HepG2 (cell line): ENCODE data around the gene OR6S1. TPM values are rescaled to one million over a fixed set of nuclear protein-coding genes. Genes with fewer than 3 reads are reported as not detected.
A peak's percentile ranks its signal among the peaks of the same experiment; 100 is the strongest.

Experiments used
- ATF1 ChIP-seq: IDR thresholded peaks from 2 replicates; pipeline ENCODE4 v1.6.1; 2016; ENCODE audit warnings: mild to moderate bottlenecking, control low read depth
- ERF ChIP-seq: IDR thresholded peaks from 2 replicates; pipeline ENCODE4 v1.6.1; 2018; ENCODE audit warnings: missing biosample characterization, missing genetic modification reagents
- SIX1 ChIP-seq: sonication (generic); formaldehyde crosslinking; IDR thresholded peaks from 2 replicates; pipeline ENCODE4 v1.4.0; 2020; ENCODE audit warnings: missing genetic modification reagents, borderline replicate concordance
- TBX3 ChIP-seq: fragments of 450-650 bp; IDR thresholded peaks from 2 replicates; pipeline ENCODE4 v1.6.1; 2017; ENCODE audit warnings: antibody characterized with exemption, mild to moderate bottlenecking, inconsistent platforms, borderline replicate concordance
- TCF7 ChIP-seq: sonication (generic); IDR thresholded peaks from 2 replicates; pipeline ENCODE4 v1.6.1; 2016; ENCODE audit warnings: antibody characterized with exemption, low read depth
- ZFP37 ChIP-seq: sonication (generic); formaldehyde crosslinking; IDR thresholded peaks from 2 replicates; pipeline ENCODE4 v1.4.0; 2020; ENCODE audit warnings: missing genetic modification reagents, borderline replicate concordance
- ZNF225 ChIP-seq: sonication (generic); formaldehyde crosslinking; IDR thresholded peaks from 2 replicates; pipeline ENCODE4 v1.4.0; 2020; ENCODE audit warnings: mild to moderate bottlenecking, missing genetic modification reagents
- ZNF337 ChIP-seq: sonication (generic); formaldehyde crosslinking; IDR thresholded peaks from 2 replicates; pipeline ENCODE4 v1.5.1; 2020; ENCODE audit warnings: missing genetic modification reagents, low read depth, mild to moderate bottlenecking, borderline replicate concordance
- ZNF343 ChIP-seq: sonication (generic); formaldehyde crosslinking; IDR thresholded peaks from 2 replicates; pipeline ENCODE4 v1.4.0; 2020; ENCODE audit warnings: mild to moderate bottlenecking, missing genetic modification reagents
- ZNF737 ChIP-seq: sonication (generic); formaldehyde crosslinking; IDR thresholded peaks from 2 replicates; pipeline ENCODE4 v1.5.0; 2020; ENCODE audit warnings: missing genetic modification reagents, mild to moderate bottlenecking, borderline replicate concordance
- ZNF883 ChIP-seq: sonication (generic); formaldehyde crosslinking; IDR thresholded peaks from 2 replicates; pipeline ENCODE4 v1.5.1; 2020; ENCODE audit warnings: mild to moderate bottlenecking, missing genetic modification reagents; ENCODE audit errors: not compliant biosample characterization
- polyA plus RNA-seq, 8 experiments: library from polyadenylated mRNA; depleted of rRNA in 3 of 8; stranded (reverse) in 7 of 8; unstranded in 1 of 8; fragments of >200 nt; fragmentation: Illumina TruSeq in 4 of 8; extraction: Trizol in 4 of 8; gene quantifications; 2 replicates each; pipeline versions ENCODE4 v1.2.1 to v1.2.3, GENCODE V29; 2011 to 2016; ENCODE audit warnings: low read depth in 4 of 8, missing spikeins in 1 of 8, mixed read lengths in 1 of 8; ENCODE audit not compliant: insufficient read depth in 1 of 8
- total RNA-seq, 5 experiments: library from RNA; depleted of rRNA; stranded (reverse); fragments of >200 nt; fragmentation: Illumina TruSeq; extraction: Trizol; gene quantifications; 2 replicates each; pipeline ENCODE4 v1.2.3, GENCODE V29; 2016; ENCODE audit warnings: low read depth in 1 of 5
- TF ChIP-seq, protein P1 (sequence below): sonication (generic); formaldehyde crosslinking; IDR thresholded peaks from 2 replicates; pipeline ENCODE4 v1.5.0; 2020; ENCODE audit warnings: mild to moderate bottlenecking, missing genetic modification reagents

The OR6S1 gene
- total and polyA plus RNA-seq, 2 of the 13 experiments (the other 11 are each of a cell fraction or from before 2014, with no cell fraction given), result 0.09 TPM; not detected in 1

DNA sequence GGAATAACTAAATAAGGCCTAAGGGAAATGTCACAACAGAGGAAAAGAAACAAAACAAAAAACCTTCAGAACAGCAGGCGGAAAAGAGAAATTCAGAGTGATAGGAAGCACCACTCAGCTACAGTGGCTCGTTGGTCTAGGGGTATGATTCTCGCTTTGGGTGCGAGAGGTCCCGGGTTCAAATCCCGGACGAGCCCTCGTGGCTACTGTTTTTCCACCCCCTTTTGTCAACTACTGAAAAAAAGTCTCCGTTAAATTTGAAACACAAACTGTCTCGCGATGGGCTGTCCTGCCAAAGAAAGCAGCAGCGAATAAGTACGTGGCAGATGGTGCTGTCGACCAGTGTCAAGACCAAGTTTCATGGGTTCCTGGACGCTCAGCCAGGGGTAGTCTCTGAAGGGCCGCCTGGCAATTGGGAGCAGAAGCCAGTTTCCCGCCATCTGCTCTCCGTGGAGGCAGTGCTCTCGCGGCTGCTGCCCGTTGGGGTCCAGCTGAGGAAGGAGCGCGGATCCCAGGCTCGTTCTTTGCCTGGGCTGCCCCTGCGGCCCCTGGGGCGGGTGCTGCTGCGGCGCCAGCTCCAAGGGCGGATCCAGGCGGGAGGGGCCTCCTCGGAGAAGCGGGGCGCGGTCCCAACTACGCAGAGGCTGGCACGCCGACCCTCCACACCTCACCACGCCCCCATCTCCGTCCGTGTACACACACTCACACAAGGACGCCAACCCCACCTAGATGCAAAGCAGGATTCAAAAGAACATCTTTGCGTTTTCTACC is 42.6 kb upstream of the OR6S1 start, which contains the start of gene RNASE4 (continued):
- TF ChIP-seq ZNF343 (no peak), ZNF337 (CRISPR knock-in tag) (peak; percentile 82; the same call in 1 of the 2 replicates), ERF (CRISPR knock-in tag) (no peak; the same call in 1 of the 2 replicates), ATF1 (CRISPR knock-in tag) (0 out of 2 replicates have a peak, but pooled peaks have one; percentile 18), TCF7 (no peak), ZNF225 (peak; percentile 94; the same call in 1 of the 2 replicates), ZNF883 (CRISPR knock-in tag) (peak; percentile 33), SIX1 (CRISPR knock-in tag) (no peak), TBX3 (no peak), ZFP37 (CRISPR knock-in tag) (peak; percentile 54), ZNF737 (0 out of 2 replicates have a peak, but pooled peaks have one; percentile 49)
- TF ChIP-seq, protein P1, sequence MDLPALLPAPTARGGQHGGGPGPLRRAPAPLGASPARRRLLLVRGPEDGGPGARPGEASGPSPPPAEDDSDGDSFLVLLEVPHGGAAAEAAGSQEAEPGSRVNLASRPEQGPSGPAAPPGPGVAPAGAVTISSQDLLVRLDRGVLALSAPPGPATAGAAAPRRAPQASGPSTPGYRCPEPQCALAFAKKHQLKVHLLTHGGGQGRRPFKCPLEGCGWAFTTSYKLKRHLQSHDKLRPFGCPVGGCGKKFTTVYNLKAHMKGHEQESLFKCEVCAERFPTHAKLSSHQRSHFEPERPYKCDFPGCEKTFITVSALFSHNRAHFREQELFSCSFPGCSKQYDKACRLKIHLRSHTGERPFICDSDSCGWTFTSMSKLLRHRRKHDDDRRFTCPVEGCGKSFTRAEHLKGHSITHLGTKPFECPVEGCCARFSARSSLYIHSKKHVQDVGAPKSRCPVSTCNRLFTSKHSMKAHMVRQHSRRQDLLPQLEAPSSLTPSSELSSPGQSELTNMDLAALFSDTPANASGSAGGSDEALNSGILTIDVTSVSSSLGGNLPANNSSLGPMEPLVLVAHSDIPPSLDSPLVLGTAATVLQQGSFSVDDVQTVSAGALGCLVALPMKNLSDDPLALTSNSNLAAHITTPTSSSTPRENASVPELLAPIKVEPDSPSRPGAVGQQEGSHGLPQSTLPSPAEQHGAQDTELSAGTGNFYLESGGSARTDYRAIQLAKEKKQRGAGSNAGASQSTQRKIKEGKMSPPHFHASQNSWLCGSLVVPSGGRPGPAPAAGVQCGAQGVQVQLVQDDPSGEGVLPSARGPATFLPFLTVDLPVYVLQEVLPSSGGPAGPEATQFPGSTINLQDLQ (CRISPR knock-in tag), result no peak; the same call in 1 of the 2 replicates
